HG02610 (cell line): ENCODE measurements around the gene TMEM91.
"Not testable (repeated sequence)": the region's sequence is repeated elsewhere in the genome, so short reads cannot be mapped to it uniquely, and the experiment has no call there.

Source experiments
- ATAC-seq: cut with Tn5 transposase; IDR thresholded peaks from one replicate; pipeline ENCODE4 v1.9.1; 2021; ENCODE audit warnings: mild to moderate bottlenecking, moderate library complexity; ENCODE audit not compliant: unreplicated experiment

The TMEM91 gene

GRCh38 chr19:41376241-41376997, at the start of gene TMEM91:
Gene TMEM91 (plus strand): TSS chr19:41376533. CDS start chr19:41378310, 1,777 bp downstream.
- ATAC-seq, result no peak

GRCh38 chr19:41327076-41327575, 49.2 kb upstream of the TMEM91 start:
- no peak for ATAC-seq

GRCh38 chr19:41327576-41328156, 48.7 kb upstream of the TMEM91 start:
- peak; percentile 23 for ATAC-seq

GRCh38 chr19:41328157-41328841, 48.0 kb upstream of the TMEM91 start:
- ATAC-seq, result no peak

GRCh38 chr19:41328842-41329225, 47.5 kb upstream of the TMEM91 start:
- ATAC-seq, result no peak

DNA sequence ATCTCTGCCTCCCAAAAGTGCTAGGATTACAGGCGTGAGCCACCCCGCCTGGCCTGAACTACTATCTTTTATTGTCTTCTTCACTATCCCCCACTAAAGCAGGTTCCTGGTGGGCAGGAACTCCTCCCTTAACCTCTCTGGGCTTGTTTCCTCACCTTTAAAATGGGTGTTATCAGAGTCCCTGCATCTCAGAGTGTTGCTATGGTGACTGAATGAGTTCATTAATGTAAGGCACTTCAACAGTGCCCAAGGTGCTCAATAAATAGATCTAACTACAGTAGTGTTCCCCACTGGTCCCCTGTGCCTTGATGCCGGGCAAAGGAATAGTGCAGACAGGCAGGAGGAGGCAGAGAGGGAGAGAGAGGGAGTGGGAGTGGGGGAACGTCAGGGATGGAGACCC, 45.9 kb upstream of the TMEM91 start:
- no peak for ATAC-seq

GRCh38 chr19:41330946-41331678, 45.2 kb upstream of the TMEM91 start:
- ATAC-seq, result no peak

DNA sequence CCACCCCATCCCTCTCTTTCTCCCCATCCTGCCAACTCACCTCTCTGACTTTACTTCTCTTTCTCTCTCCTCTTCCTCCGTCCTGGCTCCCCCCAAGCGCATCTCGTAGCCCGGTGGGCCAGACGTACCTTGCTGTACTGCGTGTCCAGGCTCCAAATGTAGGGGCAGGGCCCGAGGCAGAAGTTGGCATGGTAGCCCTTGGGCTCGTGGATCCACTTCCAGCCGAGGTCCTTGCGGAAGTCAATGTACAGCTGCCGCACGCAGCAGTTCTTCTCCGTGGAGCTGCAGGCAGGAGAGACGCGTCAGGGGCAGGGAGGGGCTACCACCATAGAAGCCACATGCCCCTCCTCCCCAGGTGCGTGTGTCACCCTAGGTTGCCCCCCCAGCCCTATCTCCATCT, 44.3 kb upstream of the TMEM91 start:
- no peak for ATAC-seq

- no peak for ATAC-seq
Measured at GRCh38 chr19:41332468-41332867, 43.9 kb upstream of the TMEM91 start.

GRCh38 chr19:41334793-41335192, 41.5 kb upstream of the TMEM91 start:
- ATAC-seq, result no peak

DNA sequence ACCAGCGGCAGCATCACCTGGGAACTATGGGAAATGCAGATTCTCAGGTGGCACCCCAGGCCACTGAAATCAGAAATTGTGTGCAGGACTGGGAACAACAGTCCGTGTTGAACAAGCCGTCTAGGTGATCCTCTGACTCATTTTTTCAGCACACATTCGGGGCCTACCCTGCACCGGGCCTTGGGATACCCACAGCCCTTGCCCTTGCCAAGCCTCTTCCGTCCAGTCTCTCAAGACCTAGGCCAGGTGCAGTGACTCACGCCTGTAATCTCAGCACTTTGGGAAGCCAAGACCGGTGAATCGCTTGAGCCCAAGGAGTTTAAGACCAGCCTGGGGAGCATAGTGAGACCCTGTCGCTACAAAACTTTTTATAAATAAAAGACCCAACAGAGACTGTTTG, 40.9 kb upstream of the TMEM91 start:
- no peak for ATAC-seq

DNA sequence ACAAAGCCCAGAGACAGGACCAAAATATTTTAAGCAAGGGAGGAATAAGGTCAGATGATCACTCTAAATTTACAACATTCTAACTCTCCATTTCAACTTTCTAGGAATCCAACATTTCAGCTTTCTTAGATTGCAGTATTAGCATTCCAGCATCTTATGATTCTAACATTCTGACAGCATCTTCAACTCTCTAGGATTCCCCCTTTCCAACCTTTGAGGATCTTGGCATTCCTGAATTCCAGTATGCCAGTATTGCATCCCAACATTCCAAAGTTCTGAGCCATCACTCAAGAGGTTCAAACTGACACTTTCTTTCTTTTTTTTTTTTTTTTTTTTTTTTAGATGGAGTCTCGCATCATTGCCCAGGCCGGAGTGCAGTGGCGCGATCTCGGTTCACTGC, 36.4 kb upstream of the TMEM91 start:
- no peak for ATAC-seq

- ATAC-seq, result no peak
Measured at GRCh38 chr19:41341669-41342490, 34.5 kb upstream of the TMEM91 start.

- ATAC-seq, result no peak
Measured at GRCh38 chr19:41344162-41344561, 32.2 kb upstream of the TMEM91 start.

DNA sequence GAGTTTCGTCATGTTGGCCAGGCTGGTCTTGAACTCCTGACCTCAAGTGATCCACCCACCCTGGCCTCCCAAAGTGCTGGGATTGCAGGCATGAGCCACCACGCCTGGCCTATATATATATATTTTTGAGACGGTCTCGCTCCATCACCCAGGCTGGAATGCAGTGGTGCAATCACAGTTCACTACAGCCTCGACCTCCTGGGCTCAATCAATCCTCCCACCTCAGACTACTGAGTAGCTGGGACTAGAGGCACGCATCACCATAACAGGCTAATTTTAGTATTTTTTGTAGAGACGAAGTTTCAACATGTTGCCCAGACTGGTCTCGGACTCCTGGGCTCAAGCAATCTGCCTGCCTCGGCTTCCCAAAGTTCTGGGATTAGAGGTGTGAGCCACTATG, 29.4 kb upstream of the TMEM91 start:
- ATAC-seq, result not testable (repeated sequence)

- no peak for ATAC-seq
Measured at GRCh38 chr19:41350735-41351338, 25.5 kb upstream of the TMEM91 start.

DNA sequence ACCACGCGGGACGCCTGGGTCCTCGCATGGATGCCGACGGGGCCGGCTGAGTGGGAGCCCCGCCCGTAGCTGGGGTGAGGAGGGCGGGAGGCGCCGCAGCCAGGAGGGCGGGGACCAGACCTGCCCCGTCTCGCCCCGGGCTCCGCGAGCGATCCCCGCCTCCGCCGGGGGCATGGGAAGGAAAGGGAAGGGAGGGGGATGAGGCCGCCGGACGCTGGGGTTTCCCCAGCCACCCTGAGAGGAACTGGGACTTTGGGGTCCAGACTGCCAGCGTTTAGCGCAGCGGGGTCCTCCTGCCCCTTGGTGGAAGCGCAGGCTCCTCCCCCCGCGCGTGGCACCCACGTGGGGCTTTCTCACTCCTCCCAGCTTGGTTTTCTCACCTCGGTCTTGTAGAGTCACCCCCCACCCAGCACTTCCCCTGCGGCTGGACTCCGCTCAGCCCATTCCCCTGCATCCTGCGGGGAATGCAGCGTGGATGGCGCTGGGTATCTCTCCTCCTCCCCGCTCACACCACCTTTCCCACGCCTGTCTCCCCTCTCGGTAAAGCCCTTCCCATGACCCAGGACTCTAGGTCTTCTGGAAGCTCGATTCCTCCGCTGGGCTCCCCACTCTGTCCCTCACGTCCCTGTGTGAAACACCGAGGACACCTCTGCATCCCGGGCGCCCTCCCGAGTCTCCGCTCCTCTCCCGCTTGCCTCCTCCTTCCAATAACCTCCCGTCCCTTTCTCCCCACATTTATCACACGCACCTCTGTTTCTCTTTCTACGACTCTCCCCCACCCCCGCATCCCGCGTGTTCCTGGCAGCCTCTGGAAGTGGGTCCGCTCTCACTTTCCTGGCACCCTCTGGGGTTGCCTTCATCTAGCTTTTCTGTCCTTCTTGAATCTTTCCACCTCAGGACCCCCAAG, 24.7 kb upstream of the TMEM91 start:
- ATAC-seq, result peak; percentile 52

- no peak for ATAC-seq
Measured at GRCh38 chr19:41352279-41352608, 24.1 kb upstream of the TMEM91 start.
